GM12878 (cell line): ENCODE data around the gene NTM. TPM values are rescaled to one million over a fixed set of nuclear protein-coding genes. Genes with fewer than 3 reads are reported as not detected.
"Not testable (repeated sequence)": the region's sequence is repeated elsewhere in the genome, so short reads cannot be mapped to it uniquely, and the experiment has no call there.

Source experiments
- ATAC-seq: fragments of 200-7000 bp; cut with Tn5 transposase; 3 replicates; pipeline ENCODE4 v1.9.1; 2020; ENCODE audit warnings: mild to moderate bottlenecking, moderate library complexity
- BruUV-seq: library from RNA; stranded (reverse); fragments of 400-500 nt; replicated peaks from 2 replicates; lab custom pipeline; 2021; lab: Mats Ljungman, UMichigan
- CTCF ChIA-PET: fragments of 300-600 bp; sonication (Branson Sonifier 250); formaldehyde crosslinking; extraction: SDS; loops from one replicate; lab custom pipeline; 2021; ENCODE audit warnings: inconsistent platforms; lab: Yijun Ruan, JAX
- POLR2A ChIA-PET: fragments of 350-600 bp; formaldehyde crosslinking; extraction: SDS; loops from one replicate; lab custom pipeline; 2021; ENCODE audit warnings: inconsistent platforms; lab: Charles Lee
- RAD21 ChIA-PET: fragments of 300-600 bp; sonication (Branson Sonifier 250); formaldehyde crosslinking; loops from one replicate; lab custom pipeline; 2023; ENCODE audit warnings: antibody characterized with exemption; ENCODE audit not compliant: unreplicated experiment; lab: Charles Lee
- SMC1A ChIA-PET: fragments of 300-600 bp; sonication (Branson Sonifier 250); formaldehyde crosslinking; loops from one replicate; lab custom pipeline; 2023; ENCODE audit not compliant: unreplicated experiment, uncharacterized antibody; lab: Charles Lee
- DNase-seq: peaks from one replicate; pipeline ENCODE4 v3.0.0-alpha.2; 2011; ENCODE audit warnings: low read depth, low spot score
- FAIRE-seq: peaks from 3 replicates; lab custom pipeline; 2011; peaks lifted over from hg19 to GRCh38; lab: Jason Lieb, UNC
- H2AFZ ChIP-seq: 2 replicates; pipeline ENCODE4 v1.6.0; 2011; ENCODE audit warnings: low read depth, low read length, control low read depth; ENCODE audit not compliant: control insufficient read depth
- H3K27ac ChIP-seq: 2 replicates; pipeline ENCODE4 v1.5.1; 2011; ENCODE audit warnings: control low read depth; ENCODE audit not compliant: control insufficient read depth, insufficient read depth
- H3K27me3 ChIP-seq, 2 experiments: replicated peaks in 1 of 2; 2 replicates each; pipeline versions ENCODE4 v1.6.0 to v1.6.1; 2011; ENCODE audit warnings: low read length in 1 of 2; ENCODE audit not compliant: control insufficient read depth in 2 of 2, insufficient read depth in 2 of 2
- H3K36me3 ChIP-seq, 2 experiments: 2 replicates each; pipeline ENCODE4 v1.5.1; 2011; ENCODE audit warnings: low read length in 1 of 2; ENCODE audit not compliant: control insufficient read depth in 2 of 2, insufficient read depth in 2 of 2
- H3K4me1 ChIP-seq: 2 replicates; pipeline ENCODE4 v1.6.1; 2011; ENCODE audit warnings: mild to moderate bottlenecking, low read length, moderate library complexity, mixed read lengths; ENCODE audit not compliant: control insufficient read depth, insufficient read depth
- H3K4me2 ChIP-seq: 2 replicates; pipeline ENCODE4 v1.6.0; 2011; ENCODE audit warnings: control low read depth; ENCODE audit not compliant: control insufficient read depth, insufficient read depth
- H3K4me3 ChIP-seq: fragments of 200-600 bp; sonication (generic); 2 replicates; pipeline ENCODE4 v1.5.1; 2016
- H3K79me2 ChIP-seq: 2 replicates; pipeline ENCODE4 v1.6.0; 2011; ENCODE audit warnings: low read length; ENCODE audit not compliant: control insufficient read depth, insufficient read depth
- H3K9ac ChIP-seq: 2 replicates; pipeline ENCODE4 v1.8.0; 2011; ENCODE audit warnings: low read length, control low read depth, mixed read lengths; ENCODE audit not compliant: control insufficient read depth, insufficient read depth
- H3K9me3 ChIP-seq: replicated peaks from 3 replicates; pipeline ENCODE4 v1.5.1; 2011; ENCODE audit warnings: mild to moderate bottlenecking, low read length; ENCODE audit not compliant: control insufficient read depth, insufficient read depth
- H4K20me1 ChIP-seq: 2 replicates; pipeline ENCODE4 v1.6.0; 2011; ENCODE audit not compliant: control insufficient read depth, insufficient read depth
- CREM ChIP-seq: IDR thresholded peaks from 2 replicates; pipeline ENCODE4 v1.6.1; 2014; ENCODE audit warnings: antibody characterized with exemption, low read depth
- SPI1 ChIP-seq: IDR thresholded peaks from 2 replicates; pipeline ENCODE4 v1.6.1; 2011; ENCODE audit warnings: low read depth, mild to moderate bottlenecking, low read length, moderate library complexity, borderline replicate concordance; ENCODE audit not compliant: insufficient read depth
- WGBS: methylation state at CpG from one replicate; pipeline ENCODE4 v1.1.6; 2016; ENCODE audit warnings: low lambda C conversion rate; ENCODE audit not compliant: insufficient replicate concordance, insufficient coverage; ENCODE audit errors: missing lambda C conversion rate; 5-methylcytosine and 5-hydroxymethylcytosine counted together
- in situ Hi-C: fragments of 300-500 bp; cut with MboI; formaldehyde crosslinking; loops from 9 replicates; pipeline ENCODE4 v1.14.3; 2018; ENCODE audit warnings: mixed read lengths
- intact Hi-C: fragments of 100-400 bp; cut with micrococcal nuclease; formaldehyde crosslinking; loops from one replicate; pipeline ENCODE4 v1.14.2; 2022; ENCODE audit not compliant: unreplicated experiment
- polyA plus RNA-seq, 11 experiments: library from polyadenylated mRNA; depleted of rRNA in 4 of 11; unstranded in 6 of 11; stranded (reverse) in 5 of 11; fragments of >200 nt; fragmentation: Nextera tagmentation in 4 of 11; fragmentation: Illumina TruSeq in 1 of 11; extraction: Ambion mirVana in 4 of 11; extraction: Trizol in 1 of 11; gene quantifications; 1 replicate in 1 of 11; 2 replicates in 10 of 11; pipeline versions ENCODE4 v1.2.1 to v1.2.3, GENCODE V29; 2011 to 2016; ENCODE audit warnings: inconsistent platforms in 2 of 11, missing spikeins in 2 of 11, low read depth in 1 of 11
- total RNA-seq, 4 experiments: library from RNA; depleted of rRNA in 3 of 4; stranded (reverse); fragments of >200 nt in 3 of 4; fragmentation: Illumina TruSeq in 1 of 4; extraction: Trizol in 1 of 4; gene quantifications; 2 replicates each; pipeline versions ENCODE4 v1.2.1 to v1.2.3, GENCODE V29; 2013 to 2021

NTM gene
- total and polyA plus RNA-seq, 10 of the 15 experiments (the other 5 are each of a cell fraction or from before 2014, with no cell fraction given): not detected

- Histone ChIP-seq H3K27ac (no peak overlapping the region), H3K79me2 (no peaks in the 10 kb centered on the region), H3K9me3 (no peaks in the 10 kb centered on the region), H3K9ac (no peak overlapping the region), H3K4me1 (no peaks in the 10 kb centered on the region), H3K4me3 (no peak overlapping the region), H3K4me2 (no peak overlapping the region), H3K36me3 (no peaks in the 10 kb centered on the region)
- ChIA-PET POLR2A (no interaction called here), RAD21 (interaction anchor here (1.2 kb wide), 1 partner anchor 98 kb away, joined by 3 read pairs; no protein-coding TSS in a partner anchor)
- WGBS: 23% methylated on average over 4 of the region's 4 CpGs
- intact Hi-C loops (loop anchor here (10.0 kb wide), 1 partner anchor 433 kb away; no protein-coding TSS in a partner anchor), in situ Hi-C loops (loop anchor here (10.0 kb wide), 1 partner anchor 753 kb away; no protein-coding TSS in a partner anchor)
- no TSS peak for BruUV-seq
- FAIRE-seq (no peak), DNase-seq (no peak), ATAC-seq (no peak)
- TF ChIP-seq CREM: no peak
- TF ChIP-seq, all 136 proteins: peak for 0
- CTCF ChIA-PET: interaction anchor here (1.0 kb wide), 1 partner anchor 9 kb away, joined by 3 read pairs; no protein-coding TSS in a partner anchor
- SMC1A ChIA-PET: no interaction called here
- no peaks in the 10 kb centered on the region for H4K20me1 ChIP-seq
- H3K27me3 ChIP-seq: no peaks in the 10 kb centered on the region; a peak in 1 of 4 replicates
- no peak overlapping the region for H2AFZ ChIP-seq
Measured at GRCh38 chr11:131677828-131678470, 307.5 kb downstream of the NTM start.

DNA sequence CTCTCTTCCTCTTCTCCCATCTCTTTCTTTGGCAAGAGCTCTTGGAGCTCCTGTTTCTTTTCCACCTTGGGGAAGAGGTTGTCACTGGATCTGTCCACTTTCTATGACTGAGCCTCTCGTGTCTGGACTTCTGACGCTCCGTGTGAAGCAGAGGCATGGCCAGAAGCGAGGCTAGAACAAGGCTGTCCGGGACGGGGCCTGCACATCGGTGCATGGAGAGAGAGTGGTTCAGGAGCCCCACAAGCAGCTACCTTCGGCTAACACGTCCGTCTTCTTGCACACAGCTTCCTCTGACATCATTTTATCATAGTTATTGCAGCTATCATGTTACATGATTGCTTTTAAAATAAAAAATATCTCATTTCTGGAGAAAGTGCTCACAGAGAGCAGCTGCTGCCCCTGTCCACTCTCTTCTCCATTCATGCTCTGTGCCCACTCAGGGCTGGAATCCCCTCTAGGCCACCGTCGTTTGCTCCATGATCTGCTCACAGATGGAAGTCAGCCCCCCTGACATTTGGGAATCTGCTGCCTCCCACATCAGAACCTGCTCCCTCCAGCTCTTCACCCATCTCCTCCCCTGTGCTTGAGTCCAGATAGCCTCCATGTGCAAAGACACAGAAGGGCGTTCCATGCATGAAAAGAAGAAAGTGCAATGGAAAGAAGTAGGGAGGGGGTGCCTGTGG is 308.4 kb downstream of the NTM start:
- Histone ChIP-seq H3K27ac (no peak overlapping the region), H2AFZ (no peak overlapping the region), H3K4me2 (no peak overlapping the region), H3K27me3 (no peaks in the 10 kb centered on the region; a peak in 2 of 4 replicates), H3K36me3 (no peaks in the 10 kb centered on the region), H3K4me3 (no peak overlapping the region), H4K20me1 (no peaks in the 10 kb centered on the region), H3K79me2 (no peaks in the 10 kb centered on the region), H3K9me3 (no peaks in the 10 kb centered on the region), H3K9ac (no peak overlapping the region), H3K4me1 (no peaks in the 10 kb centered on the region)
- ChIA-PET CTCF (interaction anchor here (1.0 kb wide), 1 partner anchor 10 kb away, joined by 3 read pairs; no protein-coding TSS in a partner anchor), POLR2A (no interaction called here), RAD21 (interaction anchor here (1.2 kb wide), 1 partner anchor 99 kb away, joined by 3 read pairs; no protein-coding TSS in a partner anchor), SMC1A (no interaction called here)
- intact Hi-C loops (loop anchor here (10.0 kb wide), 1 partner anchor 434 kb away; no protein-coding TSS in a partner anchor), in situ Hi-C loops (loop anchor here (10.0 kb wide), 1 partner anchor 754 kb away; no protein-coding TSS in a partner anchor)
- no peak for FAIRE-seq
- WGBS: 27% methylated on average over 13 of the region's 13 CpGs
- no peak for ATAC-seq
- TF ChIP-seq SPI1: no peak
- BruUV-seq: no TSS peak
- DNase-seq: no peak

DNA sequence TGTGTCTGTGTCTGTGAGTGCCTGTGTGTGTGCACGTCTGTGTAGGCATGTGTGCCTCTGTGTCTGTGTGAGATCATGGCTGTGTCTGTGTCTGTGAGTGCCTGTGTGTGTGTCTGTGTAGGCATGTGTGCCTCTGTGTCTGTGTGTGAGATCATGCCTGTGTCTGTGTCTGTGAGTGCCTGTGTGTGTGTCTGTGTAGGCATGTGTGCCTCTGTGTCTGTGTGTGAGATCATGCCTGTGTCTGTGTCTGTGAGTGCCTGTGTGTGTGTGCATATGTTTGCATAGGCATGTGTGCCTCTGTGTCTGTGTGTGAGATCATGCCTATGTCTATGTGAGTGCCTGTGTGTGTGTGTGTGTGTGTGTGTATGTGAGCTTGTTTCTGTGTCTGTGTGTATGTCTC is 310.0 kb downstream of the NTM start:
- H3K27ac ChIP-seq, H3K4me3 ChIP-seq, H2AFZ ChIP-seq, H3K79me2 ChIP-seq, H3K9ac ChIP-seq, H3K27me3 ChIP-seq, ATAC-seq, FAIRE-seq, H4K20me1 ChIP-seq, intact Hi-C loops, H3K36me3 ChIP-seq, BruUV-seq, SMC1A ChIA-PET, CTCF ChIA-PET, RAD21 ChIA-PET, H3K9me3 ChIP-seq, H3K4me1 ChIP-seq, in situ Hi-C loops, POLR2A ChIA-PET, DNase-seq, H3K4me2 ChIP-seq: not testable (repeated sequence)
- WGBS: 10% methylated on average over 1 of the region's 1 CpG
